HepG2 (cell line): ENCODE data around the gene TMEM223. TPM values are rescaled to one million over a fixed set of nuclear protein-coding genes. Genes with fewer than 3 reads are reported as not detected.

Experiments used
- BCL3 ChIP-seq: sonication (generic); formaldehyde crosslinking; IDR thresholded peaks from 2 replicates; pipeline ENCODE4 v1.5.1; 2020; ENCODE audit warnings: mild to moderate bottlenecking, missing genetic modification reagents, moderate library complexity
- CEBPG ChIP-seq: IDR thresholded peaks from 2 replicates; pipeline ENCODE4 v1.6.1; 2016
- CENPX ChIP-seq: sonication (generic); formaldehyde crosslinking; IDR thresholded peaks from 2 replicates; pipeline ENCODE4 v1.9.0; 2021; ENCODE audit warnings: mild to moderate bottlenecking, missing genetic modification reagents, moderate library complexity
- GATAD2A ChIP-seq: IDR thresholded peaks from 2 replicates; pipeline ENCODE4 v1.6.1; 2016
- KLF12 ChIP-seq: sonication (generic); formaldehyde crosslinking; IDR thresholded peaks from 2 replicates; pipeline ENCODE4 v1.4.0; 2020; ENCODE audit warnings: missing genetic modification reagents, borderline replicate concordance
- MAFF ChIP-seq: IDR thresholded peaks from 2 replicates; pipeline ENCODE4 v1.6.1; 2011; ENCODE audit warnings: low read depth, low read length, improper control_type of control experiment
- MTA3 ChIP-seq: sonication (generic); formaldehyde crosslinking; IDR thresholded peaks from 2 replicates; pipeline ENCODE4 v1.4.0; 2020; ENCODE audit warnings: missing genetic modification reagents
- PHF8 ChIP-seq: sonication (generic); formaldehyde crosslinking; IDR thresholded peaks from 2 replicates; pipeline ENCODE4 v1.5.0; 2020; ENCODE audit warnings: missing genetic modification reagents
- POLR2AphosphoS5 ChIP-seq: IDR thresholded peaks from 2 replicates; pipeline ENCODE4 v1.6.1; 2012; ENCODE audit warnings: low read depth, low read length
- RNF219 ChIP-seq: sonication (generic); formaldehyde crosslinking; IDR thresholded peaks from 2 replicates; pipeline ENCODE4 v1.5.0; 2020; ENCODE audit warnings: mild to moderate bottlenecking, missing genetic modification reagents
- RXRB ChIP-seq: IDR thresholded peaks from 2 replicates; pipeline ENCODE4 v1.6.1; 2016; ENCODE audit warnings: borderline replicate concordance, missing genetic modification reagents, missing compliant biosample characterization
- SNAI1 ChIP-seq: sonication (generic); formaldehyde crosslinking; IDR thresholded peaks from 2 replicates; pipeline ENCODE4 v1.5.0; 2020; ENCODE audit warnings: mild to moderate bottlenecking, missing genetic modification reagents, borderline replicate concordance
- SRSF9 ChIP-seq: fragments of 200-400 bp; formaldehyde crosslinking; IDR thresholded peaks from 2 replicates; pipeline ENCODE4 v1.6.1; 2018; ENCODE audit warnings: borderline replicate concordance, mild to moderate bottlenecking, low read depth, low read length; ENCODE audit not compliant: insufficient read depth, poor library complexity, severe bottlenecking
- TAF1 ChIP-seq: sonication (generic); formaldehyde crosslinking; IDR thresholded peaks from 2 replicates; pipeline ENCODE4 v1.4.0; 2020; ENCODE audit warnings: missing genetic modification reagents
- ZBTB46 ChIP-seq: sonication (generic); formaldehyde crosslinking; IDR thresholded peaks from 2 replicates; pipeline ENCODE4 v1.4.0; 2020; ENCODE audit warnings: mild to moderate bottlenecking, missing genetic modification reagents, borderline replicate concordance
- ZNF256 ChIP-seq: sonication (generic); formaldehyde crosslinking; conservative IDR thresholded peaks from 2 replicates; pipeline ENCODE4 v1.4.0; 2020; ENCODE audit warnings: missing genetic modification reagents
- ZNF275 ChIP-seq: sonication (generic); formaldehyde crosslinking; IDR thresholded peaks from 2 replicates; pipeline ENCODE4 v1.8.0; 2022; ENCODE audit warnings: missing genetic modification reagents, mild to moderate bottlenecking, inconsistent platforms, borderline replicate concordance
- ZNF354B ChIP-seq: sonication (generic); formaldehyde crosslinking; IDR thresholded peaks from 2 replicates; pipeline ENCODE4 v1.8.0; 2022; ENCODE audit warnings: mild to moderate bottlenecking, missing genetic modification reagents
- ZNF414 ChIP-seq: sonication (generic); formaldehyde crosslinking; IDR thresholded peaks from 2 replicates; pipeline ENCODE4 v1.5.0; 2020; ENCODE audit warnings: missing genetic modification reagents
- ZNF501 ChIP-seq: sonication (generic); formaldehyde crosslinking; IDR thresholded peaks from 2 replicates; pipeline ENCODE4 v1.5.1; 2020; ENCODE audit warnings: mild to moderate bottlenecking, moderate library complexity, missing genetic modification reagents
- ZNF546 ChIP-seq: sonication (generic); formaldehyde crosslinking; conservative IDR thresholded peaks from 2 replicates; pipeline ENCODE4 v1.8.1; 2023; ENCODE audit warnings: mild to moderate bottlenecking, missing genetic modification reagents
- ZNF800 ChIP-seq: sonication (generic); formaldehyde crosslinking; IDR thresholded peaks from 2 replicates; pipeline ENCODE4 v1.4.0; 2020; ENCODE audit warnings: missing genetic modification reagents
- polyA plus RNA-seq, 8 experiments: library from polyadenylated mRNA; depleted of rRNA in 3 of 8; stranded (reverse) in 7 of 8; unstranded in 1 of 8; fragments of >200 nt; fragmentation: Illumina TruSeq in 4 of 8; extraction: Trizol in 4 of 8; gene quantifications; 2 replicates each; pipeline versions ENCODE4 v1.2.1 to v1.2.3, GENCODE V29; 2011 to 2016; ENCODE audit warnings: low read depth in 4 of 8, missing spikeins in 1 of 8, mixed read lengths in 1 of 8; ENCODE audit not compliant: insufficient read depth in 1 of 8
- total RNA-seq, 5 experiments: library from RNA; depleted of rRNA; stranded (reverse); fragments of >200 nt; fragmentation: Illumina TruSeq; extraction: Trizol; gene quantifications; 2 replicates each; pipeline ENCODE4 v1.2.3, GENCODE V29; 2016; ENCODE audit warnings: low read depth in 1 of 5

TMEM223 gene
- total and polyA plus RNA-seq, 2 of the 13 experiments (the other 11 are each of a cell fraction or from before 2014, with no cell fraction given): 19.5 to 24.9 TPM

- no peak for TF ChIP-seq SRSF9
- 0 out of 2 replicates have a peak, but pooled peaks have one; percentile 47 for TF ChIP-seq SNAI1
- TF ChIP-seq CEBPG (CRISPR knock-in tag): no peak
- no peak for TF ChIP-seq ZNF354B (CRISPR knock-in tag)
- 0 out of 2 replicates have a peak, but pooled peaks have one; percentile 18 for TF ChIP-seq TAF1 (CRISPR knock-in tag)
- peak; percentile 2; the same call in 1 of the 2 replicates for TF ChIP-seq KLF12 (CRISPR knock-in tag)
- TF ChIP-seq RXRB (CRISPR knock-in tag): no peak
- TF ChIP-seq MTA3 (CRISPR knock-in tag): no peak
- TF ChIP-seq GATAD2A (CRISPR knock-in tag): 0 out of 2 replicates have a peak, but pooled peaks have one; percentile 3
- peak; percentile 64; the same call in 1 of the 2 replicates for TF ChIP-seq ZNF800 (CRISPR knock-in tag)
- TF ChIP-seq POLR2AphosphoS5: peak; percentile 5; the same call in 1 of the 2 replicates
- TF ChIP-seq RNF219: no peak
- no peak for TF ChIP-seq ZNF546 (CRISPR knock-in tag)
- TF ChIP-seq PHF8 (CRISPR knock-in tag): no peak
- TF ChIP-seq ZNF501: 0 out of 2 replicates have a peak, but pooled peaks have one; percentile 35
- no peak for TF ChIP-seq ZBTB46 (CRISPR knock-in tag)
- TF ChIP-seq BCL3 (CRISPR knock-in tag): no peak
- TF ChIP-seq ZNF414: no peak
- no peak for TF ChIP-seq MAFF
- TF ChIP-seq ZNF275 (CRISPR knock-in tag): peak; percentile 47; the same call in 1 of the 2 replicates
- TF ChIP-seq ZNF256 (CRISPR knock-in tag): no peak; the same call in 1 of the 2 replicates
- TF ChIP-seq CENPX (CRISPR knock-in tag): no peak
Observed at GRCh38 chr11:62770778-62771143, 21.0 kb downstream of the TMEM223 start (continued).
